Gastrocnemius medialis (tissue), 4 donors: ENCODE data around the gene EGFL7. TPM values are rescaled to one million over a fixed set of nuclear protein-coding genes. Genes with fewer than 3 reads are reported as not detected.

ENCODE experiments used
- ATAC-seq, 2 donors: fragments of 150-250 bp; one replicate each; pipeline ENCODE4 v1.9.1; 2016
- DNase-seq, 2 donors: peaks; one replicate each; pipeline ENCODE4 v3.0.0-alpha.2; 2019
- H3K27ac ChIP-seq, 4 donors: fragments of 200-600 bp; sonication (generic); 1 replicate in 1 of 4; 2 replicates in 3 of 4; pipeline ENCODE4 v1.5.1; 2016 to 2018; ENCODE audit warnings: mild to moderate bottlenecking in 2 of 4, moderate library complexity in 1 of 4
- H3K27me3 ChIP-seq, 3 donors: fragments of 200-600 bp; sonication (generic) in 2 of 3; 1 replicate in 1 of 3; 2 replicates in 2 of 3; pipeline versions ENCODE4 v1.5.1 to v1.6.0; 2016 to 2019; ENCODE audit warnings: mild to moderate bottlenecking in 1 of 3, moderate library complexity in 1 of 3
- H3K36me3 ChIP-seq, 2 donors: fragments of 200-600 bp; sonication (generic) in 1 of 2; one replicate each; pipeline ENCODE4 v1.5.1; 2017 to 2018
- H3K4me1 ChIP-seq, 2 donors: fragments of 200-600 bp; sonication (generic) in 1 of 2; one replicate each; pipeline ENCODE4 v1.5.1; 2016 to 2017; ENCODE audit warnings: mild to moderate bottlenecking in 2 of 2
- H3K4me3 ChIP-seq, 4 donors: fragments of 200-600 bp; sonication (generic) in 3 of 4; 1 replicate in 1 of 4; 2 replicates in 3 of 4; pipeline ENCODE4 v1.5.1; 2016 to 2019; ENCODE audit warnings: mild to moderate bottlenecking in 2 of 4
- H3K9me3 ChIP-seq, 3 donors: fragments of 200-600 bp; sonication (generic) in 2 of 3; 1 replicate in 1 of 3; 2 replicates in 2 of 3; pipeline ENCODE4 v1.5.1; 2016 to 2019
- POLR2A ChIP-seq, 2 donors: fragments of 450-650 bp; IDR thresholded peaks; one replicate each; pipeline ENCODE4 v1.6.1; 2017; ENCODE audit warnings: antibody characterized with exemption in 2 of 2, mild to moderate bottlenecking in 2 of 2, moderate library complexity in 2 of 2
- in situ Hi-C, 4 donors: fragments of 200-750 bp; cut with MboI; loops; one replicate each; pipeline versions ENCODE4 v1.15.0 to v1.8.0; 2017; ENCODE audit warnings: low sequenced_read_pairs in 4 of 4
- intact Hi-C: fragments of 100-400 bp; cut with DNase I; formaldehyde crosslinking; loops from one replicate; pipeline ENCODE4 v1.15.1; 2023; ENCODE audit warnings: low total_unique reads
- total RNA-seq, 4 donors: library from RNA; depleted of rRNA; stranded (reverse); fragments of >200 nt; gene quantifications; one replicate each; pipeline versions ENCODE4 v1.1.0 to v1.2.3, GENCODE V29; 2016
- TF ChIP-seq, protein P1 (sequence below), 5 experiments: fragments of 450-650 bp in 3 of 5; fragments of 200-600 bp in 2 of 5; sonication (generic) in 2 of 5; IDR thresholded peaks in 4 of 5; conservative IDR thresholded peaks in 1 of 5; 1 replicate in 4 of 5; 2 replicates in 1 of 5; pipeline ENCODE4 v1.5.1; 2016 to 2019; ENCODE audit warnings: antibody characterized with exemption in 5 of 5, mild to moderate bottlenecking in 3 of 5, moderate library complexity in 3 of 5

Gene EGFL7
- total RNA-seq, 4 donors from 2014 or later: 37.4 to 74.7 (median 49.0) TPM

DNA sequence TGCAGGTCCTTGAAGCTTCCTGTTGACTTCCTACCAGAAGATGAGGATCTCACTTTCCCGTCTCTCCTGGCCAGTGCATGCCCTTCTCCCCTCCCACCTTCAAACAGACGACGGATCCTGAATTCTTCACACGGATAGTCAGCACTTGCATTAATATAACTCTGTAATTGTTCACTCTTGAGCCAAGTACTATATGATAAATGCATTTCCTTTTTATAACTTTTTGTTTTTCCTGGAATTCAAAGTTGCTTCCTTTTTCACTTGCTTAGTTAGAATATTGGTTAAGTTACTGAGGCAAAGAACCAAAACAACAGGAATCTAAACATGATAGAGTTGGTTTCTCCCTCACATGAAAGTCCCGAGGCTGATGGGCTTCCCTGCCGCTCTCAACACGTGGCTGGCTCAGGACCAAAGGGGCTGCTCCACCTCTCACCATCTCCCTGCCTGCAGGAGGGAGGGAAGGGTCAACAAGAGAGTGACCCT, 20.2 kb upstream of the EGFL7 start:
- TF ChIP-seq, protein P1, sequence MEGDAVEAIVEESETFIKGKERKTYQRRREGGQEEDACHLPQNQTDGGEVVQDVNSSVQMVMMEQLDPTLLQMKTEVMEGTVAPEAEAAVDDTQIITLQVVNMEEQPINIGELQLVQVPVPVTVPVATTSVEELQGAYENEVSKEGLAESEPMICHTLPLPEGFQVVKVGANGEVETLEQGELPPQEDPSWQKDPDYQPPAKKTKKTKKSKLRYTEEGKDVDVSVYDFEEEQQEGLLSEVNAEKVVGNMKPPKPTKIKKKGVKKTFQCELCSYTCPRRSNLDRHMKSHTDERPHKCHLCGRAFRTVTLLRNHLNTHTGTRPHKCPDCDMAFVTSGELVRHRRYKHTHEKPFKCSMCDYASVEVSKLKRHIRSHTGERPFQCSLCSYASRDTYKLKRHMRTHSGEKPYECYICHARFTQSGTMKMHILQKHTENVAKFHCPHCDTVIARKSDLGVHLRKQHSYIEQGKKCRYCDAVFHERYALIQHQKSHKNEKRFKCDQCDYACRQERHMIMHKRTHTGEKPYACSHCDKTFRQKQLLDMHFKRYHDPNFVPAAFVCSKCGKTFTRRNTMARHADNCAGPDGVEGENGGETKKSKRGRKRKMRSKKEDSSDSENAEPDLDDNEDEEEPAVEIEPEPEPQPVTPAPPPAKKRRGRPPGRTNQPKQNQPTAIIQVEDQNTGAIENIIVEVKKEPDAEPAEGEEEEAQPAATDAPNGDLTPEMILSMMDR (IDR thresholded peaks at IDR 0.05 in 4 of 5, conservative IDR thresholded peaks at IDR 0.05 in 1 of 5): no peak
- TF ChIP-seq POLR2A (IDR thresholded peaks at IDR 0.05): no peak
- H3K4me3 ChIP-seq: no peak overlapping the region
- no peaks in the 10 kb centered on the region for H3K9me3 ChIP-seq
- H3K27me3 ChIP-seq: peaks cover 0 to 4% (median 0%) of the 10 kb centered on the region in 3 donors
- no peaks in the 10 kb centered on the region for H3K36me3 ChIP-seq
- H3K27ac ChIP-seq: peak overlapping the region in 3 of 4 donors; percentile 15 to 81 (median 40)
- intact Hi-C loops: loop anchor here (5.0 kb wide), 1 partner anchor 50 kb away; no protein-coding TSS in a partner anchor
- H3K4me1 ChIP-seq: peaks cover 3 to 9% of the 10 kb centered on the region in 2 donors
- in situ Hi-C loops: loop anchor here in 1 of 4 donors (25.0 kb wide), 1 partner anchor 155 kb away; the partner anchor contains the start of gene SEC16A
- no peak for ATAC-seq
- no peak for DNase-seq

DNA sequence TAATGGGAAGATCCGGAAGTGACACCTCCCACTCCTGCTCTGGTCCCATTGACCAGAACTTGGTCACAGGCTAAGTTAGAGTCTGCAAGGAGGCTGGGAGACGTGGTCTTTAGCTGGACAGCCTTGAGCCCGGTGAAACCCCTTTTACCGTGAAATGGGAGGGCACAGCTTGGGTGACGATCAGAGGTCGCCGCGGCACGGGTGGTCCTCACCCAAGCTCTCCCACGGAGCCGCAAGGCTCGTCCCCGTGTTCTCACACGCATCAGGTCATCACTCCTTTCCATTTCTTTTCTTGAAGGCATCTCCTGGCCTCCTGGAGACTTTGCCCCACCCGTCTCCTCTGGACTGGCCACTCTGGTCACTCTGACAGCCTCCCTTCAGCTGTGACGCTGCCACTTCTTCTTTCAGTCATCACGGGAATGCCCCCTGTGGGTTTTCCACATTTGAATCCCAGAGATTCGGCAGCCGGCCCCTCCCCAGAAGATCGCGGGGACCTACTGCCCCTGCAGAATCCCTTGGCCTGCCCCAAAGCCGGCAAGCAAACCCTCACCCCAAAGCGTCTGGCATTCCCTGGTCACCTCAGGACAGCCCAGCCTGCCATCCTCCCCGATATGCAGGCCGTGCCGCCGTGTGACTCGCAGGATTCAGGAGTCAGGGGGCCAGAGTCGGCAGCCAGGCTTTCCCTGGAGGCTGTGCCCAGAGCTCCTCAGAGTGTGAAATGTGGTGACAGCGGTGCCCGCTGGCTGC, 18.9 kb upstream of the EGFL7 start:
- H3K4me1 ChIP-seq: peaks cover 0 to 9% of the 10 kb centered on the region in 2 donors
- in situ Hi-C loops: loop anchor here in 1 of 4 donors (25.0 kb wide), 1 partner anchor 156 kb away; the partner anchor contains the start of gene SEC16A

DNA sequence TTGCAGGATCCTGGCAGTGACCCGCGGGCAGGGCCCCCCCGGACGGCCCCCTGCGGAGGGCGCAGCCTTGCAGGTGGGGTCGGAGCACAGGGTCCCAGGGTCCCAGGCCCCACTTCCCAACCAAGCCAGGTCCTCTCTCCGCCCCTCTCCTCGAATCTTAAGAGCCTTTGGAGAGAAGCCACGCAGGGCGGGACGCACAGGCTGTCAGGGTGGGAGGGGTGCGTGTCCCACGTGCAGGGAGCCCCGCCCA, 18.4 kb upstream of the EGFL7 start:
- H3K27ac ChIP-seq: peak overlapping the region; percentile 25 to 81 (median 78)
- H3K4me1 ChIP-seq: peaks cover 0 to 9% of the 10 kb centered on the region in 2 donors
- peak overlapping the region; percentile 37 to 57 (median 48) for H3K4me3 ChIP-seq
- H3K36me3 ChIP-seq: no peaks in the 10 kb centered on the region
- H3K9me3 ChIP-seq: no peaks in the 10 kb centered on the region
- H3K27me3 ChIP-seq: peaks cover 0 to 4% (median 0%) of the 10 kb centered on the region in 3 donors
- in situ Hi-C loops: loop anchor here in 1 of 4 donors (25.0 kb wide), 1 partner anchor 157 kb away; the partner anchor contains the start of gene SEC16A
- ATAC-seq: no peak
- intact Hi-C loops: loop anchor here (1.0 to 5.0 kb wide), 2 partner anchors 48 to 156 kb away; no protein-coding TSS in a partner anchor
- DNase-seq: peak in 1 of 2 donors; percentile 74
- TF ChIP-seq, protein P1 (IDR thresholded peaks at IDR 0.05 in 4 of 5, conservative IDR thresholded peaks at IDR 0.05 in 1 of 5): no peak
- TF ChIP-seq POLR2A (IDR thresholded peaks at IDR 0.05): no peak

More for the DNA sequence above, 18.9 kb upstream of the EGFL7 start:
- Histone ChIP-seq H3K36me3 (no peaks in the 10 kb centered on the region), H3K9me3 (no peaks in the 10 kb centered on the region), H3K27ac (peak overlapping the region; percentile 25 to 81 (median 78)), H3K27me3 (peaks cover 0 to 4% (median 0%) of the 10 kb centered on the region in 3 donors), H3K4me3 (peak overlapping the region; percentile 37 to 57 (median 48))
- intact Hi-C loops: loop anchor here (1.0 to 5.0 kb wide), 2 partner anchors 49 to 155 kb away; no protein-coding TSS in a partner anchor
- no peak for TF ChIP-seq POLR2A (IDR thresholded peaks at IDR 0.05)
- TF ChIP-seq, protein P1 (IDR thresholded peaks at IDR 0.05 in 4 of 5, conservative IDR thresholded peaks at IDR 0.05 in 1 of 5): no peak
- DNase-seq (no peak), ATAC-seq (no peak)

DNA sequence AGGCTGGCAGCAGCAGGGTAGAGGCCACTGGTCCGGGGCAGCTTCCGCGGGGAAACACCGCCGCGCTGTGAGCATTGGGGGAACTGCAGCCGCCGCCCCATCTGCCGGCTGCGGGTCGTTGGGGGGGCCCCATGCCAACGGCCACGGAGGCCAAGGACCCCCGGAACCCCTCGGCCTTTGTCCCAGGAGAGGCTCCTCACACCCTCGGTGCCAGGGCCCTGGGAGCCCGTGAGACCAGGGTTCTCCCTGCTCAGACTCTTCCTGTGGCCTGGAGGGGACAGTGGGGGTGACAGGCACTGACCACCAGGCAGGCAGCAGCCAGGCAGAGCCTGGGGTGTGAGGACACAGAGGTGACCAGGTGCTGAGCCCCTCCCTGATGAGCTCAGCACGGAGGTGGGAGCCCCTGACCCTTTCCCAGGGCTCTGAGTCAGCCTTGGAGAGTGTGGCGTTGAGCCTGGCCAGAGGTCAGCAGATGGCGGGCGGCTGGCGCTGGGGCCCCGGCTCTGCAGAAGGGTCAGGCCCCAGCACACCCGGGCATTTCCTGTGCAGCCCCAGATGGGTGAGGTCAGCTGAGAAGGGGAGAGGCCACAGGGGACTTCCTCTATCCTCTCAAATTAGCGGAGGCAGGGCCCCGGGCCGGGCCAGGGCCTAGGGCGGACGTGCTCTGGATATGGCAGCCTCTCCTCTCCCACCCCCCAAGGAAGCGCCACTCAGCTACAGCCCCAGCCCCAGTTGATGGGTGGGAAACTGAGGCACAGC, 17.9 kb upstream of the EGFL7 start:
- Histone ChIP-seq H3K4me1 (peaks cover 0 to 9% of the 10 kb centered on the region in 2 donors), H3K4me3 (peak overlapping the region; percentile 37 to 57 (median 48)), H3K27me3 (peaks cover 0 to 4% (median 0%) of the 10 kb centered on the region in 3 donors), H3K36me3 (no peaks in the 10 kb centered on the region), H3K9me3 (no peaks in the 10 kb centered on the region), H3K27ac (peak overlapping the region; percentile 34 to 81 (median 78))
- intact Hi-C loops: loop anchor here (1.0 to 5.0 kb wide), 2 partner anchors 48 to 156 kb away; no protein-coding TSS in a partner anchor
- TF ChIP-seq, protein P1 (IDR thresholded peaks at IDR 0.05 in 4 of 5, conservative IDR thresholded peaks at IDR 0.05 in 1 of 5): peak; percentile 77 to 93 (median 85)
- TF ChIP-seq POLR2A (IDR thresholded peaks at IDR 0.05): peak; percentile 19 to 36
- DNase-seq (peak; percentile 55 to 56), ATAC-seq (peak; percentile 50 to 59)
- in situ Hi-C loops: loop anchor here in 1 of 4 donors (25.0 kb wide), 1 partner anchor 157 kb away; the partner anchor contains the start of gene SEC16A
